HG03045 (cell line): Measurements from ENCODE around the gene LRRC4C.

Source experiments
- ATAC-seq: cut with Tn5 transposase; IDR thresholded peaks from one replicate; pipeline ENCODE4 v1.9.1; 2021; ENCODE audit warnings: mild to moderate bottlenecking, moderate library complexity; ENCODE audit not compliant: unreplicated experiment

Gene LRRC4C

GRCh38 chr11:41419901-41420300 is 39.6 kb downstream of the LRRC4C start:
- no peak for ATAC-seq

- no peak for ATAC-seq
Observed at GRCh38 chr11:41414771-41415440, 44.5 kb downstream of the LRRC4C start.

- peak; percentile 88 for ATAC-seq
Observed at GRCh38 chr11:41413843-41414242, 45.6 kb downstream of the LRRC4C start.

- no peak for ATAC-seq
Observed at GRCh38 chr11:41405812-41406211, 53.6 kb downstream of the LRRC4C start.

- ATAC-seq = no peak
Observed at GRCh38 chr11:41404109-41404508, 55.3 kb downstream of the LRRC4C start.

- no peak for ATAC-seq
Observed at GRCh38 chr11:41403458-41403857, 56.0 kb downstream of the LRRC4C start.

GRCh38 chr11:41400819-41401382 is 58.6 kb downstream of the LRRC4C start:
- ATAC-seq = no peak

- ATAC-seq = no peak
Observed at GRCh38 chr11:41400124-41400523, 59.3 kb downstream of the LRRC4C start.

GRCh38 chr11:41399323-41399722 is 60.1 kb downstream of the LRRC4C start:
- ATAC-seq = no peak

GRCh38 chr11:41398175-41398574 is 61.3 kb downstream of the LRRC4C start:
- no peak for ATAC-seq

GRCh38 chr11:41394521-41395195 is 64.8 kb downstream of the LRRC4C start:
- no peak for ATAC-seq

- ATAC-seq = no peak
Observed at GRCh38 chr11:41392596-41392995, 66.9 kb downstream of the LRRC4C start.

GRCh38 chr11:41389623-41390130 is 69.8 kb downstream of the LRRC4C start:
- ATAC-seq = no peak

GRCh38 chr11:41384329-41384728 is 75.1 kb downstream of the LRRC4C start:
- no peak for ATAC-seq

GRCh38 chr11:41383768-41384167 is 75.7 kb downstream of the LRRC4C start:
- ATAC-seq = no peak

GRCh38 chr11:41382927-41383326 is 76.5 kb downstream of the LRRC4C start:
- ATAC-seq = no peak

GRCh38 chr11:41379084-41379483 is 80.4 kb downstream of the LRRC4C start:
- no peak for ATAC-seq

GRCh38 chr11:41377709-41378394 is 81.6 kb downstream of the LRRC4C start:
- ATAC-seq = no peak

- no peak for ATAC-seq
Observed at GRCh38 chr11:41351825-41352224, 107.6 kb downstream of the LRRC4C start.

GRCh38 chr11:41346042-41346441 is 113.4 kb downstream of the LRRC4C start:
- no peak for ATAC-seq
